ENCODE results near the gene PHC3. TPM values are rescaled to one million over a fixed set of nuclear protein-coding genes. Genes with fewer than 3 reads are reported as not detected.
A peak's percentile ranks its signal among the peaks of the same experiment; 100 is the strongest.

Gene PHC3
- total and polyA plus RNA-seq, 2 of the 13 experiments (the other 11 are each of a cell fraction or from before 2014, with no cell fraction given): 24.1 to 49.0 TPM

GRCh38 chr3:170180908-170181885 is at the start of gene PHC3 (continued):
- TF ChIP-seq ELF3 (CRISPR knock-in tag; IDR thresholded peaks at IDR 0.05) (no peak), ZNF567 (CRISPR knock-in tag; IDR thresholded peaks at IDR 0.05; ENCODE audit: borderline replicate concordance) (peak; percentile 95), MTERF4 (CRISPR knock-in tag; IDR thresholded peaks at IDR 0.05) (no peak), PAWR (CRISPR knock-in tag; IDR thresholded peaks at IDR 0.05; ENCODE audit: borderline replicate concordance) (no peak), WIZ (CRISPR knock-in tag; IDR thresholded peaks at IDR 0.05) (peak; percentile 61; the same call in 1 of the 2 replicates), ZNF234 (CRISPR knock-in tag; conservative IDR thresholded peaks at IDR 0.05) (peak; percentile 87; the same call in 1 of the 2 replicates), ZSCAN25 (CRISPR knock-in tag; IDR thresholded peaks at IDR 0.05) (no peak), TP53 (CRISPR knock-in tag; conservative IDR thresholded peaks at IDR 0.05) (no peak), ZNF160 (CRISPR knock-in tag; IDR thresholded peaks at IDR 0.05) (no peak), ZNF790 (CRISPR knock-in tag; IDR thresholded peaks at IDR 0.05; ENCODE audit: borderline replicate concordance) (no peak), ZNF335 (CRISPR knock-in tag; IDR thresholded peaks at IDR 0.05) (no peak), ZXDC (CRISPR knock-in tag; IDR thresholded peaks at IDR 0.05) (no peak), ZNF878 (CRISPR knock-in tag; IDR thresholded peaks at IDR 0.05) (no peak)
- TF ChIP-seq, protein P1, sequence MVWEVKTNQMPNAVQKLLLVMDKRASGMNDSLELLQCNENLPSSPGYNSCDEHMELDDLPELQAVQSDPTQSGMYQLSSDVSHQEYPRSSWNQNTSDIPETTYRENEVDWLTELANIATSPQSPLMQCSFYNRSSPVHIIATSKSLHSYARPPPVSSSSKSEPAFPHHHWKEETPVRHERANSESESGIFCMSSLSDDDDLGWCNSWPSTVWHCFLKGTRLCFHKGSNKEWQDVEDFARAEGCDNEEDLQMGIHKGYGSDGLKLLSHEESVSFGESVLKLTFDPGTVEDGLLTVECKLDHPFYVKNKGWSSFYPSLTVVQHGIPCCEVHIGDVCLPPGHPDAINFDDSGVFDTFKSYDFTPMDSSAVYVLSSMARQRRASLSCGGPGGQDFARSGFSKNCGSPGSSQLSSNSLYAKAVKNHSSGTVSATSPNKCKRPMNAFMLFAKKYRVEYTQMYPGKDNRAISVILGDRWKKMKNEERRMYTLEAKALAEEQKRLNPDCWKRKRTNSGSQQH (CRISPR knock-in tag; IDR thresholded peaks at IDR 0.05; ENCODE audit: low read depth): no peak
- TF ChIP-seq, protein P2, sequence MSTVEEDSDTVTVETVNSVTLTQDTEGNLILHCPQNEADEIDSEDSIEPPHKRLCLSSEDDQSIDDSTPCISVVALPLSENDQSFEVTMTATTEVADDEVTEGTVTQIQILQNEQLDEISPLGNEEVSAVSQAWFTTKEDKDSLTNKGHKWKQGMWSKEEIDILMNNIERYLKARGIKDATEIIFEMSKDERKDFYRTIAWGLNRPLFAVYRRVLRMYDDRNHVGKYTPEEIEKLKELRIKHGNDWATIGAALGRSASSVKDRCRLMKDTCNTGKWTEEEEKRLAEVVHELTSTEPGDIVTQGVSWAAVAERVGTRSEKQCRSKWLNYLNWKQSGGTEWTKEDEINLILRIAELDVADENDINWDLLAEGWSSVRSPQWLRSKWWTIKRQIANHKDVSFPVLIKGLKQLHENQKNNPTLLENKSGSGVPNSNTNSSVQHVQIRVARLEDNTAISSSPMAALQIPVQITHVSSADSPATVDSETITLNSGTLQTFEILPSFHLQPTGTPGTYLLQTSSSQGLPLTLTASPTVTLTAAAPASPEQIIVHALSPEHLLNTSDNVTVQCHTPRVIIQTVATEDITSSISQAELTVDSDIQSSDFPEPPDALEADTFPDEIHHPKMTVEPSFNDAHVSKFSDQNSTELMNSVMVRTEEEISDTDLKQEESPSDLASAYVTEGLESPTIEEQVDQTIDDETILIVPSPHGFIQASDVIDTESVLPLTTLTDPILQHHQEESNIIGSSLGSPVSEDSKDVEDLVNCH (CRISPR knock-in tag; IDR thresholded peaks at IDR 0.05): no peak
- TF ChIP-seq, protein P3, sequence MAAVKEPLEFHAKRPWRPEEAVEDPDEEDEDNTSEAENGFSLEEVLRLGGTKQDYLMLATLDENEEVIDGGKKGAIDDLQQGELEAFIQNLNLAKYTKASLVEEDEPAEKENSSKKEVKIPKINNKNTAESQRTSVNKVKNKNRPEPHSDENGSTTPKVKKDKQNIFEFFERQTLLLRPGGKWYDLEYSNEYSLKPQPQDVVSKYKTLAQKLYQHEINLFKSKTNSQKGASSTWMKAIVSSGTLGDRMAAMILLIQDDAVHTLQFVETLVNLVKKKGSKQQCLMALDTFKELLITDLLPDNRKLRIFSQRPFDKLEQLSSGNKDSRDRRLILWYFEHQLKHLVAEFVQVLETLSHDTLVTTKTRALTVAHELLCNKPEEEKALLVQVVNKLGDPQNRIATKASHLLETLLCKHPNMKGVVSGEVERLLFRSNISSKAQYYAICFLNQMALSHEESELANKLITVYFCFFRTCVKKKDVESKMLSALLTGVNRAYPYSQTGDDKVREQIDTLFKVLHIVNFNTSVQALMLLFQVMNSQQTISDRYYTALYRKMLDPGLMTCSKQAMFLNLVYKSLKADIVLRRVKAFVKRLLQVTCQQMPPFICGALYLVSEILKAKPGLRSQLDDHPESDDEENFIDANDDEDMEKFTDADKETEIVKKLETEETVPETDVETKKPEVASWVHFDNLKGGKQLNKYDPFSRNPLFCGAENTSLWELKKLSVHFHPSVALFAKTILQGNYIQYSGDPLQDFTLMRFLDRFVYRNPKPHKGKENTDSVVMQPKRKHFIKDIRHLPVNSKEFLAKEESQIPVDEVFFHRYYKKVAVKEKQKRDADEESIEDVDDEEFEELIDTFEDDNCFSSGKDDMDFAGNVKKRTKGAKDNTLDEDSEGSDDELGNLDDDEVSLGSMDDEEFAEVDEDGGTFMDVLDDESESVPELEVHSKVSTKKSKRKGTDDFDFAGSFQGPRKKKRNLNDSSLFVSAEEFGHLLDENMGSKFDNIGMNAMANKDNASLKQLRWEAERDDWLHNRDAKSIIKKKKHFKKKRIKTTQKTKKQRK (IDR thresholded peaks at IDR 0.05; ENCODE audit: low read length): no peak
